Measurements from ENCODE around the gene NKX3-2. TPM values are rescaled to one million over a fixed set of nuclear protein-coding genes. Genes with fewer than 3 reads are reported as not detected.

NKX3-2 gene
- total and polyA plus RNA-seq, 2 of the 4 experiments (the other 2 are of a cell fraction) = 0.05 TPM; not detected in 1

DNA sequence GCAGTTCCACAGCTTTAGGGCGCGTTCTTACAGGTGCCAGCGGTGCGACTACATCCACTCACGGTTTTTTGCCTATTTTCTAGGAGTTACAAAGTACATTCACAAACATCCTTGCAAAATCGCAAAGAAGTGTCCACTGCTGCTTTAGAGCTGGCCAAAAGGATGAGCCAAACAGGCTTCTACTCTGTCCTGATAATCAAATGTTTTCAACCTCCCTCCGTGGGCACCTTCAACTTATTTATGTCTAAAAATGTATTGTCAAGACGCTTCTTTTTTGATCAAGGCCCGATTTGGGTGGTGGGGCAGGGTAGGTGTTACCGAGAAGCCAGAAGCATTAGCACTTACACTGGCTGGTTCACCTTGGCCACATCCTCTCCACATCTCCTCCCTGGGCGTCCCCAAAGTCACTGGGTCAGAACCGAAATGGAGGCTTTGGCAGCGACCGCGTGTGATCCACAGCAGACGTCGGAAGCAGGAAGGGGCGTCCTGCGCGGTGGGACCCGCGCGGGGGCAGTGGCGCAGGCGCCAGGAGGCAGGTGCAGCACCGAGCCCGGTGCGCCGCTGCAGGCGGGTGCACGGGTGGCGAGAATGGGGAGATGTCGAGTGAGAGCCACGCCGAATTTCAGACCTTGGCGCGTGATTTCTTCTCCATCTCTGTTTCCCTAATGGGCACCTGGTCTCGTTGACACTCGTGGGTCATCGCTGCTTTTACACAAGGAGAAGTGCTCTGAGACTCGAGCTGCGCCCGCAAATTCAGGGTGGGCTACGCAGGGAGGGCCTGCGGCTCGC, 16.9 kb downstream of the NKX3-2 start:
- no TSS peak for BruUV-seq (replicated peaks)
- Histone ChIP-seq H2BK5ac (ENCODE audit: low read depth, low read length, poor library complexity, severe bottlenecking) (no peak overlapping the region), H2BK120ac (ENCODE audit: low read depth, low read length) (no peak overlapping the region), H3K27me3 (ENCODE audit: control insufficient read depth, insufficient read depth, low read length) (peaks cover 95% of the 10 kb centered on the region), H3K56ac (ENCODE audit: extremely low read depth, insufficient read depth, low read length) (no peak overlapping the region), H3K9me3 (ENCODE audit: control insufficient read depth, insufficient read depth, low read length) (peaks cover 21% of the 10 kb centered on the region), H3K18ac (ENCODE audit: low read depth, low read length) (no peak overlapping the region), H4K20me1 (ENCODE audit: insufficient read depth, low read length) (no peaks in the 10 kb centered on the region; the same call in 1 of the 2 replicates), H2AK9ac (replicated peaks; ENCODE audit: low read depth, low read length, poor library complexity) (no peak overlapping the region), H2AK5ac (ENCODE audit: low read depth, low read length) (no peak overlapping the region), H3K27ac (ENCODE audit: insufficient read depth, low read length) (no peak overlapping the region), H4K5ac (ENCODE audit: low read depth, low read length) (no peak overlapping the region), H4K91ac (ENCODE audit: insufficient read depth, low read depth, low read length) (no peak overlapping the region), H3K4me3 (ENCODE audit: insufficient read depth, low read depth, low read length) (no peak overlapping the region), H3K4ac (ENCODE audit: low read depth, low read length) (no peak overlapping the region), H3K4me2 (ENCODE audit: low read depth, low read length) (no peak overlapping the region), H3K14ac (replicated peaks; ENCODE audit: low read depth, low read length) (no peak overlapping the region), H4K8ac (ENCODE audit: low read depth in 2 of 2, low read length in 2 of 2) (no peak overlapping the region), H2AFZ (replicated peaks; ENCODE audit: low read length, poor library complexity) (no peak overlapping the region), H3K4me1 (ENCODE audit: control insufficient read depth, insufficient read depth, low read length) (no peaks in the 10 kb centered on the region), H3K9ac (ENCODE audit: low read depth, low read length) (no peak overlapping the region), H3K9me1 (ENCODE audit: insufficient read depth, low read length) (no peaks in the 10 kb centered on the region), H2BK15ac (ENCODE audit: low read depth, low read length) (no peak overlapping the region), H2BK20ac (ENCODE audit: low read depth, low read length) (no peak overlapping the region), H3K23ac (ENCODE audit: low read depth, low read length) (no peak overlapping the region), H3K79me1 (ENCODE audit: low read depth in 1 of 2, low read length in 2 of 2) (no peaks in the 10 kb centered on the region), H3K36me3 (ENCODE audit: control insufficient read depth, insufficient read depth, low read length) (no peaks in the 10 kb centered on the region)
- TF ChIP-seq MAZ (IDR thresholded peaks at IDR 0.05; ENCODE audit: borderline replicate concordance, low read depth, low read length) (no peak), RAD21 (IDR thresholded peaks at IDR 0.05; ENCODE audit: low read length) (no peak), RFX5 (IDR thresholded peaks at IDR 0.05; ENCODE audit: low read depth, low read length) (no peak), RCOR1 (IDR thresholded peaks at IDR 0.05; ENCODE audit: insufficient replicate concordance, low read length) (no peak)
- intact Hi-C loops (cut with micrococcal nuclease) (no loop called here), dilution Hi-C loops (cut with HindIII; ENCODE audit: low sequenced_read_pairs, unreplicated experiment) (no loop called here), in situ Hi-C loops (cut with MboI; ENCODE audit: low sequenced_read_pairs) (no loop called here)
- no peak for DNase-seq
- ChIA-PET POLR2A (ENCODE audit: unreplicated experiment) (no interaction called here), CTCF (interaction anchor here (0.6 kb wide), 1 partner anchor 657 kb away, joined by 4 read pairs; no protein-coding TSS in a partner anchor)
- ATAC-seq (ENCODE audit: low read depth) = no peak
- WGBS, 2 experiments (ENCODE audit: extremely low coverage in 2 of 2, insufficient read length in 1 of 2) = 7% methylated on average over 10 of the region's 46 CpGs; no CpG with 5 or more reads in 1 of the 2 experiments
